GM12873 (cell line): ENCODE measurements around the gene NUMA1.

Source experiments
- CTCF ChIP-seq: IDR thresholded peaks from 2 replicates; pipeline ENCODE4 v1.5.1; 2012; ENCODE audit warnings: low read depth, mild to moderate bottlenecking, moderate library complexity, low read length, control low read depth; ENCODE audit not compliant: insufficient read depth; ENCODE audit errors: missing control alignments

NUMA1 gene

DNA sequence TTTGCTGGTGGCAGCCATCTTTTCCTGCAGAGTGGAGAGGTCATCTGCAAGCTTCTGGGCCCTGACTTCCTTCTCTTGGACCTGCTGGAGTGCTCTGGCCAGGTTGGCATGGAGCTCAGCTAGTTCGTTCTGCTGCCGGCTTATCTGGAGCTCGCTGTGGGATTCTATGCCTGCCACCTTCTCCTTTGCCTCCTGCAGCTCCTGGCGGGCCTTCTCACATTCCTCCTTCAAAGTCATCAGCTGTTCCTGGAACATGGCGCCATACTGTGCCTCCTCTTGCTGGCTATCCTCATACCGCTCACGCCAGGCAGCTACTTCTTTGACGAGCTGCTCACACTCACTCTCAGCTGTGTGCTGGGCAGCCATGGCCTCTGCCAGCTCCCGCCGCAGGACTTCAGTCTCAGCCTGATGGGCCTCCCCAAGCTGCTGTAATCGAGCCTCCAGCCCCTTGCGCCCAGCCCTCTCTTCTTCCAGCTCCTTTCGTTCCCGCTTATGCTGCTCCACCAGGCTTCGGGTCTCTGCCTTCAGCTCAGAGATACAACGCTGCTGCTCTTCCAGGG, 65.5 kb downstream of the NUMA1 start:
- no peak for TF ChIP-seq CTCF

DNA sequence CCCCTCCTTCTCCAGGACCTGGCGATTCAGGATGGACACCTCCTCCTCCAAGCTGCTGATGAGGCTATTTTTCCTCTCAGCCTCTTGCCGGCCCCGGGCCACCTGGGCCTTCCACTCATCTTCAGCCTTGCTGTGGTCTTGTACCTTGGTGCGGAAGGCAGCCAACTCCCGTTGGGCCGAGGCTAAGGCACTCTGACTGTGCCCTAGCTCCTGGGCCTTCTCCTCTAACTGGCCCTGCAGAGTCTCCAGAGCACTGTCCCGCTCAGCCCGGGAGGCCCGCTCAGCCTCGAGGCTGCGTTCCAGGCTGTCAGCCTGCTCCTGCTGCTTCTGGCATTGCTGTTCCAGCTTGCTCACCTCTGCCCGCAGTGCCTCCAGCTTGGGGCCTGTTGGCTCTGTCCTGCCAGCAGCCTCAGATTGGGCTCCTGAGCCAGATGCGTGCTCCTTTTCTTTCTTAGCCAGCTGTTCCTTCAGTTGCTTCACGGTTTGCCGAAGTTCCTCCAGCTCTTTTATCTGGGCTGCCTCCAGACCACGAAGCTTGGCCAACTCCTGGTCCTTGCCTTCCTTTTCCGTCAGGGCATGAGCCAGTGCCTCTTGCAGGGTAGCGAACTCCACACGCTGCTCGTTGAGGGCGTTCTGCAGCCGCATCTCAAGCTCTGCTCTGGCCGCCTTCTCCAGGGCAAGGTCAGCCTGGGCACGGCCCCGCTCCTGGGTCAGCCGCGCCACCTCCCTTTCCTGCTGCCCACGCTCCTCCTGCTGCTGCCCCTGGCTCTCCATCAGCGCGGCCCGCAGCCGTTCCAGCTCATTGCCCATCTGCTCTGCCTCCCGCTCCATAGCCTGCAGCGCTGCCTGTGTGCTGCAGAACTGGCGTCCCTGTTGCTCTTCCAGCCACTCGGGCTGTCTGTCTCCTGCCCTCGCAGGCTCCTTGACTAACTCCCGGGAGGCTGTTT, 66.3 kb downstream of the NUMA1 start:
- TF ChIP-seq CTCF, result no peak

DNA sequence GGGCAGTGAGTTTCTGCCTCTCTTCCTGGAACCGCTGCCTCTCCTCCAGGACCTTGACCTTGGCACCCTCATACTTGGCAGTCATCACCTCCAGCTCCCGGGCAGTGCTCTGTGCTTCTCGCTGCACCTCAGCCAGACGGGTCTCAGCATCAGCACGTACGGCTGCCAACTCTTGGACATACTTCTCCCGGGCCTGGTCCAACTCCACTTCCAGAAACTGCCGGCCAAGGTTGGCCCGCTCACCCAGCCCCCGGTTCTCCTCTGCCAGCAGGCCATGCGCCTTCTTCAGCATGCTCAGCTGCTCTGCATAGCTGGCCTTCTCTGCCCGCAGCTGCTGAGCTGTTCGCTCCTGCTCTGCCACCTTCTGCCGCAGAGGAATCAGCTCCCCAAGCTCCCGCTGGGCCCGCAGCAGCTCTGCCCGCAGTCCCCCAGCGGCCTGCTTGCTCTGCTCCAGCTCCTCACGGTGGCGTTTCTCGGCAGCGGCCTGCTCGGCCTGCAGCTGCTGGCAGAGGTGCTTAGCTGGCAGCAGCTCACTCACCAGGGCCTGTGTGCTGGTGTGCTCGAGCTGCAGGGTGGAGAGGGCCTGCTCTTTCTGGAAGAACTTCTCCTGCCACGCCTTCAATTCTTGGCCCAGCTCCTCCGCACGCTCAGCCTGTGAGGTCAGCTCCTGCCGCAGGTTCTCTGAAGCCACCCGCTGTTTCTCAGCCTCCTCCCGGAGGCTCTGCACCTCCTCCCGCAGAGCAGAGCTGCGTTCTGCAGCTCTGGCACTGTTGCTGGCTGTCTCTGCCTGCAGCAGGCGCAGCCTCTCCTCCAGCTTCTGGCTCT, 67.2 kb downstream of the NUMA1 start:
- no peak for TF ChIP-seq CTCF

GRCh38 chr11:72012091-72012630, 68.2 kb downstream of the NUMA1 start:
- TF ChIP-seq CTCF, result no peak

DNA sequence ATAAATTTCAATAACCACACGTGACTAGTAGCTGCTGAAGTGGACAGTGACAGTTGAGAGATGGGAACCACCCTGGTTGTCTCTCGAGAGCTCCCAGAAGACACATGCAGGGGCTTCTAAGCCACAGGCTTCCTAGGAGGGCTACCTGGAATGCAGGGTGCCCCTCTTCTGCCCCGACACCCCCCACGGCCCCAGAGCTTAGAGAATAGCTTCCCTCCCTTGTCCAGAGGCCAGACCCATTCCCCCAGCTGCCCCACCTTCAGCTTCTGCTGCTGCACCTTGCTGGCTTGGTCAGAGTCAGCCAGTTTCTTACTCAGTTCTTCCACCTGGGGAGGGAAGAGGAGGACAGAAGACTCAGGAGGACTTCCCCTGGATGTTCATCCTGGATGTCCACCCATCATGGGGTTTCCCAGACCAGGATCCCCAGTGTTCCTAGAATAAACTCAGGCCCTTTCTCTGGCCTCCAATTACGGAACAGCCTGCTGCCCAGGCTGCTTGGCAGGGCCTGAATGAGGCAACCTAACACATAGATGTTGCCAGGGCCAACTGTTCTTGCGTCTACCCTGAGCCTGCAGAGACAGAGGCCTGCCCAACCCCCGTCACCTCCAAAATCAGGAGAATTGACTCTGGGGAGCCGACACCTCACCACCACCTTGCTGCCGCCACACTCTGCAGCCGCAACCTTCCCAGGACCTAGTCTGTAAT, 69.7 kb downstream of the NUMA1 start:
- TF ChIP-seq CTCF, result no peak

DNA sequence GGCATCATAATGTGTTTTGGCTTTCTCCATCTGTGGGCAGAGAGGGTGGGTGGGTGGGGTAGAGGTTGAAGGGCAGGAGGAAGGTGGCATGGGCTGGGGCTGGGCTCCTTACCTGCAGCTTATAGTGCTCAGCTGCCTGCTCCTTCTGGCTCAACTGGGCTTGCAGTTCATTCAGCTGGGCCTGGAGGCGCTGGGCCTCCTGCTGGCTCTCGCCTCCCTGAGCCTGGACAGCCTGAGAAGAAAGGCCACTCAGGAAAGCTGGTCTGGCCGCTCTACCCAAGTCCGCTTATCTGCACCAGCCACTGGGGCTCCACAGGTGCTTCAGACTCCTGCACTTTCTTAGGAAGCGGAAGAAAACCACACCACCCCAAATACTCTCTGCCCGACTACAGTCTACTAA, 71.2 kb downstream of the NUMA1 start:
- no peak for TF ChIP-seq CTCF
